Calu3 (cell line): ENCODE measurements around the gene MRPL34. TPM values are rescaled to one million over a fixed set of nuclear protein-coding genes. Genes with fewer than 3 reads are reported as not detected.

Experiments
- BruUV-seq: library from RNA; stranded (reverse); fragments of 400-500 nt; replicated peaks from 2 replicates; lab custom pipeline; 2021; lab: Mats Ljungman, UMichigan
- CTCF ChIA-PET: fragments of 300-600 bp; sonication (Branson Sonifier 250); formaldehyde crosslinking; loops from one replicate; lab custom pipeline; 2022; ENCODE audit warnings: antibody characterized with exemption; lab: Charles Lee
- DNase-seq: peaks from one replicate; pipeline ENCODE4 v3.0.0; 2022
- H3K27ac Mint-ChIP-seq: one replicate; pipeline ENCODE4 v1.8.0; 2022; ENCODE audit warnings: mixed read lengths; ENCODE audit not compliant: unreplicated experiment
- H3K27me3 Mint-ChIP-seq: one replicate; pipeline ENCODE4 v1.8.0; 2022; ENCODE audit warnings: mixed read lengths; ENCODE audit not compliant: unreplicated experiment
- H3K36me3 Mint-ChIP-seq: one replicate; pipeline ENCODE4 v1.8.0; 2022; ENCODE audit warnings: mild to moderate bottlenecking, moderate library complexity, mixed read lengths; ENCODE audit not compliant: insufficient read depth, unreplicated experiment
- H3K4me1 Mint-ChIP-seq: one replicate; pipeline ENCODE4 v1.8.0; 2022; ENCODE audit warnings: mild to moderate bottlenecking, low read depth, mixed read lengths; ENCODE audit not compliant: unreplicated experiment
- H3K4me3 Mint-ChIP-seq: one replicate; pipeline ENCODE4 v1.8.0; 2022; ENCODE audit warnings: mild to moderate bottlenecking, low read depth, moderate library complexity, mixed read lengths; ENCODE audit not compliant: unreplicated experiment
- H3K9me3 Mint-ChIP-seq: one replicate; pipeline ENCODE4 v1.8.0; 2022; ENCODE audit warnings: low read depth, mixed read lengths; ENCODE audit not compliant: unreplicated experiment
- CTCF ChIP-seq: fragments of 200-600 bp; IDR thresholded peaks from one replicate; pipeline ENCODE4 v1.8.0; 2022; ENCODE audit warnings: antibody characterized with exemption; ENCODE audit not compliant: unreplicated experiment
- intact Hi-C: fragments of 100-400 bp; cut with micrococcal nuclease; formaldehyde crosslinking; loops from one replicate; pipeline ENCODE4 v1.10.0; 2022; ENCODE audit not compliant: unreplicated experiment
- total RNA-seq: library from RNA; stranded (reverse); gene quantifications from 2 replicates; pipeline ENCODE4 v1.2.3, GENCODE V29; 2022

The MRPL34 gene
- total RNA-seq, 1 experiment from 2014 or later, result 38.4 TPM

GRCh38 chr19:17346109-17346671 lies 40.5 kb downstream of the MRPL34 start:
- no peak overlapping the region for H3K27ac Mint-ChIP-seq
- BruUV-seq, result no TSS peak
- TF ChIP-seq CTCF, result peak; percentile 76
- intact Hi-C loops, result no loop called here
- H3K9me3 Mint-ChIP-seq, result no peaks in the 10 kb centered on the region
- H3K36me3 Mint-ChIP-seq, result peaks cover 11% of the 10 kb centered on the region
- H3K4me1 Mint-ChIP-seq, result no peaks in the 10 kb centered on the region
- DNase-seq, result peak; percentile 81
- H3K4me3 Mint-ChIP-seq, result no peak overlapping the region
- H3K27me3 Mint-ChIP-seq, result peaks cover 22% of the 10 kb centered on the region
- CTCF ChIA-PET, result no interaction called here

- Mint-ChIP-seq H3K4me1 (no peaks in the 10 kb centered on the region), H3K36me3 (peaks cover 10% of the 10 kb centered on the region), H3K27ac (peak overlapping the region; percentile 34), H3K9me3 (no peaks in the 10 kb centered on the region), H3K27me3 (peaks cover 30% of the 10 kb centered on the region), H3K4me3 (no peak overlapping the region)
- intact Hi-C loops, result no loop called here
- CTCF ChIA-PET, result no interaction called here
- DNase-seq, result no peak
- TF ChIP-seq CTCF, result no peak
- no TSS peak for BruUV-seq
These were observed 41.7 kb downstream of the MRPL34 start for GRCh38 chr19:17347361-17347760.

- H3K27me3 Mint-ChIP-seq, result peaks cover 35% of the 10 kb centered on the region
- DNase-seq, result no peak
- no peaks in the 10 kb centered on the region for H3K9me3 Mint-ChIP-seq
- peak overlapping the region; percentile 34 for H3K27ac Mint-ChIP-seq
- peaks cover 6% of the 10 kb centered on the region for H3K36me3 Mint-ChIP-seq
- intact Hi-C loops, result no loop called here
- no peak for TF ChIP-seq CTCF
- CTCF ChIA-PET, result no interaction called here
- peaks cover under 1% of the 10 kb centered on the region for H3K4me1 Mint-ChIP-seq
- H3K4me3 Mint-ChIP-seq, result no peak overlapping the region
- no TSS peak for BruUV-seq
These were observed 42.2 kb downstream of the MRPL34 start for GRCh38 chr19:17347877-17348276.

- no peak for TF ChIP-seq CTCF
- intact Hi-C loops, result no loop called here
- peak; percentile 41 for DNase-seq
- Mint-ChIP-seq H3K4me1 (peaks cover 9% of the 10 kb centered on the region), H3K36me3 (peaks cover 6% of the 10 kb centered on the region), H3K4me3 (peak overlapping the region; percentile 39), H3K9me3 (no peaks in the 10 kb centered on the region), H3K27me3 (peaks cover 43% of the 10 kb centered on the region), H3K27ac (no peak overlapping the region)
- no TSS peak for BruUV-seq
- CTCF ChIA-PET, result no interaction called here
These were observed 43.0 kb downstream of the MRPL34 start for GRCh38 chr19:17348700-17349099.
